Esophagus squamous epithelium (tissue), 4 donors: Measurements from ENCODE around the gene ABHD1.

Experiments used
- CTCF ChIP-seq, 6 experiments: fragments of 450-650 bp in 4 of 6; fragments of 200-600 bp in 2 of 6; sonication (generic) in 2 of 6; IDR thresholded peaks; one replicate each; pipeline ENCODE4 v1.5.1; 2016 to 2019; ENCODE audit warnings: antibody characterized with exemption in 6 of 6, mild to moderate bottlenecking in 4 of 6, moderate library complexity in 4 of 6
- POLR2A ChIP-seq, 4 donors: fragments of 450-650 bp; IDR thresholded peaks; one replicate each; pipeline ENCODE4 v1.6.1; 2017; ENCODE audit warnings: antibody characterized with exemption in 4 of 4, mild to moderate bottlenecking in 4 of 4, moderate library complexity in 3 of 4

DNA sequence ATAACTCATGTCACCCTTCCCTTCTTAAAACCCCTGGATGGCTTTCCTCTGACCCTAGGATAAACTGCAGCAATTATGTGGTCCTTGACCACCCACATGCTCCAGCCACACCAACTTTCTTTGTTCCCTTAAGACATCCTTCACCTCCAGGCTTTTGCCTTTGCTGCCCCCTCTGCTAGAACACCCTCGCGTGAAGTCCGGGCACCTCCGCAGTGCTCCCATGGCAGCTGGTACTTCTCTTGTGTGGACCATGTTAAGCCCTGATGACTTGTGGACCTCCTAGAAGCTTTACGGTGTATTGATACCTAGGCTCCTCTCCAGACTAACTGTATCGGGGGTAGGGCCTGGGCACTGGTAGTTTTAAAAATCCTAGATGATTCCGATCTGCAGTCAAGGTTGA lies 824 bp upstream of the ABHD1 start:
- TF ChIP-seq POLR2A (IDR thresholded peaks at IDR 0.05) (no peak), CTCF (IDR thresholded peaks at IDR 0.05) (no peak)
